Endothelial cell of umbilical vein (primary cell): ENCODE measurements around the gene CTNNB1.

Experiments used
- EZH2 ChIP-seq: IDR thresholded peaks from 2 replicates; pipeline ENCODE4 v1.6.1; 2012; ENCODE audit warnings: borderline replicate concordance, low read depth, mild to moderate bottlenecking, moderate library complexity, low read length, inconsistent platforms; ENCODE audit not compliant: severe bottlenecking
- GATA2 ChIP-seq: IDR thresholded peaks from 2 replicates; pipeline ENCODE4 v1.7.0; 2011; ENCODE audit warnings: low read depth, mild to moderate bottlenecking, moderate library complexity, mixed read lengths, low read length; ENCODE audit not compliant: insufficient read length, insufficient read depth
- JUN ChIP-seq: IDR thresholded peaks from 2 replicates; pipeline ENCODE4 v1.6.1; 2011; ENCODE audit warnings: borderline replicate concordance, low read depth; ENCODE audit not compliant: insufficient read length, insufficient read depth
- POLR2A ChIP-seq: IDR thresholded peaks from 2 replicates; pipeline ENCODE4 v1.6.1; 2012; ENCODE audit warnings: low read depth, mild to moderate bottlenecking, control low read depth, low read length
- POLR2AphosphoS5 ChIP-seq: IDR thresholded peaks from 2 replicates; pipeline ENCODE4 v1.6.1; 2012; ENCODE audit warnings: low read depth, mild to moderate bottlenecking, control low read depth, low read length, moderate library complexity; ENCODE audit not compliant: insufficient read depth
- TF ChIP-seq, protein P1 (sequence below), 2 donors: IDR thresholded peaks; 1 replicate in 1 of 2; 2 replicates in 1 of 2; pipeline ENCODE4 v1.5.1; 2011; ENCODE audit warnings: low read length in 2 of 2, mild to moderate bottlenecking in 2 of 2, moderate library complexity in 2 of 2, control low read depth in 1 of 2, inconsistent platforms in 1 of 2, low read depth in 1 of 2; ENCODE audit not compliant: insufficient read depth in 1 of 2; ENCODE audit errors: extremely low read depth in 1 of 2

DNA sequence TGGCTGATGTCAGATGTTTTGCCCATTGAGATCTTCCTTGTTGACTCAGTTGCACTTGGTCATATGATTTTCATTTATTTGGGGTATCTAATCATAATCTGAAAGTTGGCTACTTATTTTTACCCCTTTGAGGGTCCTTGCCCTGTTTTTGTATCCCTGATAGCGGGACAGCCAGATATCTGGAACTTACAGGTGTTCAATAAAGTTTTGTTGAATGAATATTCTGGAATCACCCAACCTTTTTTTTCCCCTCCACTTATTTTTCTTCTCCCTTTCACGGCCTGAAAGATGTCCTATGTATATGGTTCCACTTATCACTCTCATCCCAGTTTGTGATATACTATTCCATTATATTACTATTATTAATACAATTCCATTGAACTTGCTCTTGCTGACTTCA lies 12.8 kb downstream of the CTNNB1 start:
- TF ChIP-seq EZH2 (no peak), POLR2A (no peak), JUN (no peak), POLR2AphosphoS5 (no peak), GATA2 (no peak)
- TF ChIP-seq, protein P1, sequence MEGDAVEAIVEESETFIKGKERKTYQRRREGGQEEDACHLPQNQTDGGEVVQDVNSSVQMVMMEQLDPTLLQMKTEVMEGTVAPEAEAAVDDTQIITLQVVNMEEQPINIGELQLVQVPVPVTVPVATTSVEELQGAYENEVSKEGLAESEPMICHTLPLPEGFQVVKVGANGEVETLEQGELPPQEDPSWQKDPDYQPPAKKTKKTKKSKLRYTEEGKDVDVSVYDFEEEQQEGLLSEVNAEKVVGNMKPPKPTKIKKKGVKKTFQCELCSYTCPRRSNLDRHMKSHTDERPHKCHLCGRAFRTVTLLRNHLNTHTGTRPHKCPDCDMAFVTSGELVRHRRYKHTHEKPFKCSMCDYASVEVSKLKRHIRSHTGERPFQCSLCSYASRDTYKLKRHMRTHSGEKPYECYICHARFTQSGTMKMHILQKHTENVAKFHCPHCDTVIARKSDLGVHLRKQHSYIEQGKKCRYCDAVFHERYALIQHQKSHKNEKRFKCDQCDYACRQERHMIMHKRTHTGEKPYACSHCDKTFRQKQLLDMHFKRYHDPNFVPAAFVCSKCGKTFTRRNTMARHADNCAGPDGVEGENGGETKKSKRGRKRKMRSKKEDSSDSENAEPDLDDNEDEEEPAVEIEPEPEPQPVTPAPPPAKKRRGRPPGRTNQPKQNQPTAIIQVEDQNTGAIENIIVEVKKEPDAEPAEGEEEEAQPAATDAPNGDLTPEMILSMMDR (IDR thresholded peaks at IDR 0.05; ENCODE audit: extremely low read depth in 1 of 2, insufficient read depth in 1 of 2, low read depth in 1 of 2, low read length in 2 of 2), result no peak
